ENCODE results near the gene CGN. TPM values are rescaled to one million over a fixed set of nuclear protein-coding genes. Genes with fewer than 3 reads are reported as not detected.

Gene CGN
- total and polyA plus RNA-seq, 11 donors = 0.08 to 21.0 (median 0.19) TPM; not detected in 4

- H3K27me3 ChIP-seq = no peaks in the 10 kb centered on the region
- WGBS, 4 donors = 83 to 90% (median 86%) methylated on average over 4 of the region's 4 CpGs
- no peak for ATAC-seq
- H3K27ac ChIP-seq = peak overlapping the region in 3 of 12 donors; percentile 16 to 67 (median 19)
- TF ChIP-seq CTCF (IDR thresholded peaks at IDR 0.05) (no peak), POLR2A (IDR thresholded peaks at IDR 0.05) (no peak)
- H3K36me3 ChIP-seq = no peaks in the 10 kb centered on the region
- peaks cover 0 to 20% (median 5%) of the 10 kb centered on the region in 12 donors for H3K4me1 ChIP-seq
- no peak for DNase-seq
- H3K4me3 ChIP-seq = no peak overlapping the region
- intact Hi-C loops (cut with DNase I) = loop anchor here in 1 of 10 donors (10.0 kb wide), 1 partner anchor 101 kb away; no protein-coding TSS in a partner anchor
- no peaks in the 10 kb centered on the region for H3K9me3 ChIP-seq
These were observed 35.1 kb downstream of the CGN start for GRCh38 chr1:151546011-151546925.

DNA sequence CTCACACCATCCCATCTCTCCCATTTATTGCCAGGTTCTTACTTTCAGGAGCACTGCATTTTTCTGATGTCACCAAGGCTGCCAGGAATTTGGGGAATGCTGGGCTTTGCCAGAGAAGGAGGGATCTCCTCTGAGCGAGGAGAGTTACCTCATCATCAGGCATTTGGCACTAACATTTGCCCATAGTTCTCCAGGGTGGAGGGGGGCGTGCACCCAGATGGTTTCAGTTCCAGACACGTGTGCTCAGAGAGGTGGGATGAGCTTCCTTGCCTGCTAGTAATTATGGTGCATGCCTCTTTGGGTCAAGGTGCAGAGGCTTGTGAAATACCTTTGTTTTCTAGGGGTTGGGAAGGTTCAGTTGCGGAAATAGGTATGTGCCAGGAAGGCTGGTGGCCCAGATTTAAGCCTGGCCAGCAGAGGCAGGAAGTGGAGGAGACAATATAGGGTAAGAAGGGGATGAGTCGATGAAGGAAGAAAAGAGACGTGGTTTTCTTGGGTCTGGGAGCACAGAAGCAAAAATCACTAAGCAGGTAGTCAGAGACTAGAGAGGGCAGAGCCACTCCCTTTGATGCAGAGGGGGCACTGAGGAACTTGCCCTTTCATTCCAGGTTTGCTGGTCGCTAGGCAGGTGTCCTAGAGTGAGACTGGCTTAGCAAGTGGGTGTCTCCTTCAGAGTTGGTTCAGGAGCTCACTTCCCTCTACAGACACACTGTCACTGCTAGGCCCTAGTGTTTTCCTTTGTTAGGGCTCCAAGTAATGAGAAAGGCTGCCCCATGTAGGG lies 36.1 kb downstream of the CGN start:
- Histone ChIP-seq H3K36me3 (no peaks in the 10 kb centered on the region), H3K4me1 (peaks cover 0 to 18% (median 5%) of the 10 kb centered on the region in 12 donors), H3K27ac (peak overlapping the region in 3 of 12 donors; percentile 16 to 67 (median 19)), H3K27me3 (no peaks in the 10 kb centered on the region), H3K4me3 (peak overlapping the region in 1 of 12 donors; percentile 21), H3K9me3 (no peaks in the 10 kb centered on the region)
- intact Hi-C loops (cut with DNase I) = loop anchor here in 1 of 10 donors (10.0 kb wide), 1 partner anchor 103 kb away; no protein-coding TSS in a partner anchor
- 56 to 60% (median 57%) methylated on average over 7 of the region's 7 CpGs for WGBS, 4 donors
- TF ChIP-seq POLR2A (IDR thresholded peaks at IDR 0.05) = no peak
- peak in 4 of 5 donors; percentile 29 to 47 (median 46) for DNase-seq
- peak; percentile 76 to 95 (median 89) for ATAC-seq

DNA sequence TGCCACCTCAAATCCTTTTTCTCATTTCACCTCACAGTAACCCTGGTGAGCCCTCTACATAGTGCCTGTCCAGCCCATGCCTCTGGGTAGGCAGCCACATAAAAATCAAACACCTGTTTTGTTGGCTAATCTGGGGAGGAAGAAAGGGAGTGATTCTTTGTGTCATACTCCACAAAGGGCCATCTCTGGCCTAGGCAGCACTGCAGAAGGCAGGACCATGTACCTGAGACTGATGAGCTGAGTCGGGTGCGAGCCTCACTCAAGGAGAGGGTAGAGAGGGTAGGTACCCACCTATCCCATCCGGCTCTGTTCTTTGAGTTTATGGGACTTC lies 36.7 kb downstream of the CGN start:
- TF ChIP-seq POLR2A (IDR thresholded peaks at IDR 0.05) (no peak), CTCF (IDR thresholded peaks at IDR 0.05) (no peak)
- H3K9me3 ChIP-seq = no peaks in the 10 kb centered on the region
- 95 to 99% (median 96%) methylated on average over 3 of the region's 3 CpGs for WGBS, 4 donors
- ATAC-seq (no peak), DNase-seq (no peak)
- H3K36me3 ChIP-seq = no peaks in the 10 kb centered on the region
- intact Hi-C loops (cut with DNase I) = loop anchor here in 1 of 10 donors (10.0 kb wide), 1 partner anchor 103 kb away; no protein-coding TSS in a partner anchor
- peak overlapping the region in 2 of 12 donors; percentile 5 to 67 for H3K27ac ChIP-seq
- no peak overlapping the region for H3K4me3 ChIP-seq
- H3K27me3 ChIP-seq = no peaks in the 10 kb centered on the region
- peaks cover 0 to 14% (median 5%) of the 10 kb centered on the region in 12 donors for H3K4me1 ChIP-seq

DNA sequence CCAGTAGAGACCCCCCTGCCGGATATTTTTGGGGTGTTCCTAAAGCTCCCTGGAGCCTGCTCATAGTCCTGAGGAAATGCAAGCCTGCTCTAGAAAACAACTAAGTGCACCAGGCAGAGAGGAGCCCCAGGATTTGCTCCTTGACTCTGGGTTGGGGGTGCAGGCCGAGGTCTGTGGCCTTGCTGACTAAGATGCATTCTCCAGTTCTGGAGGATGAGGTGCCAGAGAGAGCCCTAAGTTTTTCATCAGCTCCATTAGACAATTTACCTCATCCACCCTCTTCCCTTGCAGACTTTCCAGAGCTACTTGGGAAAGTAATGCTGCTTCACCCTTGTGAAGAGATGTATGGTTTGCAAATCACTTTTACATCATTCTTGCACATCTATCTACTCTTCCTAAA lies 38.0 kb downstream of the CGN start:
- Histone ChIP-seq H3K4me1 (peaks cover 0 to 14% (median 5%) of the 10 kb centered on the region in 12 donors), H3K36me3 (no peaks in the 10 kb centered on the region), H3K27ac (no peak overlapping the region), H3K27me3 (no peaks in the 10 kb centered on the region), H3K9me3 (no peaks in the 10 kb centered on the region), H3K4me3 (no peak overlapping the region)
- 89 to 98% (median 94%) methylated on average over 2 of the region's 2 CpGs for WGBS, 4 donors
- DNase-seq (no peak), ATAC-seq (no peak)
- intact Hi-C loops (cut with DNase I) = loop anchor here in 1 of 10 donors (10.0 kb wide), 1 partner anchor 104 kb away; no protein-coding TSS in a partner anchor
- no peak for TF ChIP-seq CTCF (IDR thresholded peaks at IDR 0.05)
- TF ChIP-seq POLR2A (IDR thresholded peaks at IDR 0.05) = no peak

All from heart left ventricle (tissue), 16 donors.